GM12872 (cell line): Measurements from ENCODE around the gene DTNBP1.

ENCODE experiments used
- TF ChIP-seq, protein P1 (sequence below): IDR thresholded peaks from 3 replicates; pipeline ENCODE4 v1.5.1; 2011; ENCODE audit warnings: low read depth, mild to moderate bottlenecking, low read length, moderate library complexity; ENCODE audit not compliant: insufficient read depth

DTNBP1 gene

DNA sequence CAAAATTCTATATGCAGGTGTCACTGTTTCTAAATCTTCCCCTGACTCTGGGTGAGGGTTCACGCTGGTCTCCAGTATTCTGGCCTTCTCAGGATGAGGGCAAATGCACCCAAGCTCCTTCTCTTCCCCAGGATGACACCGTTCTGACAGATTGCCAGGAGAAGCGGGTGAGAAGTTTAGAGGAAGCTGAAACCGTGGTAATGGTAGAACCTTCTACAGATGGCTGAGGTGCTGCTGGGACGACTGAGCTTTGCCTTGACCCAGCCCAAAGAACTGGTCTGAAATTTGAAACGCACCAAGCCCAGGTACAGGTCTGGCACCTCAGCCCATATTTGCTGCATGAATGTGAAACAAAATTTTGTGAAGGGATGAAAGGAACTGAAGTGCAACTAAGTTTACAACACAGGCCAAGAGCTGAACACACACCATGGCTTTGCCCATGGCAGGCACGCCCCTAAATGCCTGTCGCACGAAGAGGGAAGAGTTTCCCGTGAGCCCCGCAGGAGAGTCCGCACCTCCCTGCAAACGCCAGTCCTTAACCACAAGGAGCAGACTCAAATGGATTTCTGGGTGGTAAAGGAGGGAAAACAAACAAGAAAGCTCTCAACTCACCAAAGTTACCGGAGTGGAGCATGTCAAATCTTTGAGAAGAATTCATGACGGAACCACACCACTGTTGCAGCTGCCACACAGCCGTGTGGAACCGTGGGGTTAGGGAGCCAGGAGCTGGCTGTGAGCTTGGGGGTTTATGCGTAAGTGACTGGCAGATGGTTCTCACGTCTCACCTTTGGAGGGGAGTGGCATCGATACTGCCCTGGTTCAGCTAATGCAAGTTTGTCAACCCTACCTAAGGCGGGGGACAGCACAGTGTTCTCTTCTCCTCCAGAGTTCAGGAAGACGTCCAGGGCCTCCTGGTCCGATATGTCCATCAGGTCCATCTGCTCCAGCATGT lies 138.9 kb downstream of the DTNBP1 start:
- TF ChIP-seq, protein P1, sequence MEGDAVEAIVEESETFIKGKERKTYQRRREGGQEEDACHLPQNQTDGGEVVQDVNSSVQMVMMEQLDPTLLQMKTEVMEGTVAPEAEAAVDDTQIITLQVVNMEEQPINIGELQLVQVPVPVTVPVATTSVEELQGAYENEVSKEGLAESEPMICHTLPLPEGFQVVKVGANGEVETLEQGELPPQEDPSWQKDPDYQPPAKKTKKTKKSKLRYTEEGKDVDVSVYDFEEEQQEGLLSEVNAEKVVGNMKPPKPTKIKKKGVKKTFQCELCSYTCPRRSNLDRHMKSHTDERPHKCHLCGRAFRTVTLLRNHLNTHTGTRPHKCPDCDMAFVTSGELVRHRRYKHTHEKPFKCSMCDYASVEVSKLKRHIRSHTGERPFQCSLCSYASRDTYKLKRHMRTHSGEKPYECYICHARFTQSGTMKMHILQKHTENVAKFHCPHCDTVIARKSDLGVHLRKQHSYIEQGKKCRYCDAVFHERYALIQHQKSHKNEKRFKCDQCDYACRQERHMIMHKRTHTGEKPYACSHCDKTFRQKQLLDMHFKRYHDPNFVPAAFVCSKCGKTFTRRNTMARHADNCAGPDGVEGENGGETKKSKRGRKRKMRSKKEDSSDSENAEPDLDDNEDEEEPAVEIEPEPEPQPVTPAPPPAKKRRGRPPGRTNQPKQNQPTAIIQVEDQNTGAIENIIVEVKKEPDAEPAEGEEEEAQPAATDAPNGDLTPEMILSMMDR = no peak

DNA sequence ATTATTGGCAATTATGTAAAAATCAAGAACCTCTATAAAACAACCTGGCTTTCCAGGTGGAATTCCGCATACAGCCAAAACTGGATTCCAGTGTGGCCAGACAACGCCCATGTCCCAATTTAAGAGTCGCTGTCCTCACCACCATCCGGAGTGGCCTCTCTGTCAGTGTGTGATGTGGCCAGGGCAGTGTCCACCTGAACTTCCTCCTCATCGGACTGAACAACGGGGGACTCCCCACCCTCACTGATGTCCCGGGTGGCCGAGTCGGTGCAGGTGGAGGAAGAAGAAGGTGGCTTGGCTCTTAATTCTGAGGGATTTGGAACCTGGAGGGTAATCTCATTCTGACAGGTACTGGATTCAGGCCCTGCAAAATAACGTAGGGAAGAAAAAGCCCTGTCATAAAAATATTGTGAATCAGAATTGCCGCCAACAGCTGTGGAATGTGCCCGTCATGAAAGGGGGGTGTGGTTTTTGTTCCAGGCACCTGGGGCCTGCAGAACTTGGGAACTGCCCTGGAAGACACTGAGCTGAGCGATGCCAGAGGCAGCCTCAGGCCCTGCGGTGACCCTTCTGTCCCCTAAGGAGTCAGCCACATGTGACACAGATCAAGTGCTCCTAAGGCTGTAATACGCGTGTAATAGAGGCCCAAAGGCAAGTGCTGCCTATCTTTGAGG lies 139.8 kb downstream of the DTNBP1 start:
- TF ChIP-seq, protein P1 = no peak

DNA sequence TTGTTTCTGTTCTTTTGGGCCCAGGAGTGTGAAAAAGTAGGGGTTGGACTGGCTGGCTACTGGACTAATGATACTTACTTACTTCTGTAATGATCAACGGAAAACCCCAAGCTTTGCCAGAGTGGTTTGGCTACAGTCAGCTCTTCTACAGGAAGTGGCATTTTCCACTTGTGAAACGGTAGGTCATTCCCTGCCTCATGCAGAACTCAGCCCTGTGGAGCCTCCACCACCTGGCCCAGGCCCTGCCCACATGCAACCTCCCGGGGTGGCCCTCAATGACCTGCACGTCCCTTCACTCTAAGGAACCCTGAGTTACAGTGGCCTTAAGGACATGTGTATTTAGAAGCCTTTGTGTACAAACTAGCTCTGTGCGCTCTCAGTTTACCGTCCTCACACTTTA lies 140.4 kb downstream of the DTNBP1 start:
- TF ChIP-seq, protein P1 = no peak

DNA sequence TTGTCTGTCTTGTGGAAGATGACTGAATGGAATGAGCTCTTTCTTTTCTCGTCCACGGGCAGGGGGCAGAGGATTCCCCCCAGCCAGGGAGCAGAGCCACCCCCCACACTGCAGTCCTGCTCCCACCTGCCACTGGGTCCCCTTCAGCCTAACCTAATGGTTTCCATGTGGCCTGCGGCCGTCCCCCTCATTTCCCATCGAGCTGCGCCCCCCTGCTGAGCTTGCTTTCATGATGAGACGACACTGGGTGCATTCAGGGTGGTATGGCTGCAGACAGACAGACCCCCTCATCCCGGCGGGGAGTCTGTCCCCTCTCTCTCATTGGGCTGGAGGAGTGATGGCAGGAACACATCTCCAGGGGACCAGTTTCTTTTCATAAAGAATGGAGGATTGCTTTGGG lies 140.8 kb downstream of the DTNBP1 start:
- TF ChIP-seq, protein P1 = no peak

DNA sequence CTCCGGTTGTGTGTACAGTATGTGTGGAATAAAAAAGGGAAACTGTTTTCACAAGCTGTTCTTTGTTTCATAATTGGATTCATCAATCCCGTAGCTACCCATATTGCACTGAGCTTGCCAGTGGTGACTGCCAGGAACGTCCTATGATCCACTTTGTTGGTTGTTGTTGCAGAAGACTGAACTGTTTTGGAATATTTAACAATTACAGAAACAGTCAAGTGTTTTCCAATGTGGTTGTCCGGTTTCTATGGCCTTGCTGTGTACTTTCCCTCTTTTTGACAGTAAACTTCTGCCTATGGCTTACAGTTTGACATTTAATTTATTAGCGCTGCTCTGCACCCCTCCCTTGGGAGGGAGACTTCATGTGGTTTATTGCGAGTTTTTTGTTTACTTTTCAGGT lies 141.2 kb downstream of the DTNBP1 start:
- TF ChIP-seq, protein P1 = no peak

DNA sequence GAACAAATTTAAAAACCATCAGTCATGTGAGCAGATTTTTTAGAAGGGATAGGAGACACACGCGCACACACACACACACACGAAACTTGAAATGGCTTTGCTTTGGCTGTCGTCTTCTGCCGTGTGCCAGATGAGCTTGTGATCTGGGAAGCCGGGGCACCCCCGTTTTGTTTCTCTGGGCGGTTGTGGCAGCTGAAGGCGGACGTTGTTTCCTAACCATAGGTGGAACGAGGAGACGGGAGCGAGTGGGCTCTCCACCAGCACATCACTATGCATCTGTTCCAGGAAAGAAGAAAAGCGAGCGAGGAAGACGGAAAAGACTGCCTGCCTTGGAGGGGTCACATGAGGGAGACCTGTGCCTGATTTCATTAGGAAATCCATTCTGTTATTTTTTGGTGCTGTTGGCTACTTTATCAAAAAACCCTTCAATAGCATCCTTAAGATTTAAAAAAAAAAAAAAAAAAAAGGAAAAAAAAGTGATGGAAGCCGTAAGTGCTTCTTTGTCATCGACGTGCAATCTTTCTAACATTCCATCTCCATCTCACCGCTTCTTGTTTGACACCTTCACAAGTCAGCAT lies 142.1 kb downstream of the DTNBP1 start:
- TF ChIP-seq, protein P1 = no peak

DNA sequence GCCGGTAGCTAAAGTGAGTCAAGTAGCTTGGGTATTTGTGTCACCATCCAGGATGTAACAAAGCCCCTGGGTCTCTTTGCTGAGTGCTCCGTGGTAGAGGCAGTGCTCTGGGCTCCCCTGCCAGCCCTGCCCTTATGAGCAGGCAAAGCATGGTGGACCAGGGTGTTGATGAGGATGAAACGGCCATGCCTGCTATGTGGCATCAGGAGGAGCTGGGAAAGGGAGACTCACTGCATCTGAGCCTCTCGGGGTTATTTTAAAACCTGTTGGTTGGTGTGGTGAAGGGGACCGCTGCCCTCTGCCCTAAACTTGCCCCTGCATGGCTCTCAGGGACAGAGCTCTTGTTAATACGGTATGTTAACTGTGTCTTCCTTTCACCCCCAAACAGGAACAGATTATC lies 143.1 kb downstream of the DTNBP1 start:
- TF ChIP-seq, protein P1 = no peak
